Spinal cord (tissue), 10 donors: Measurements from ENCODE around the gene CCDC70. TPM values are rescaled to one million over a fixed set of nuclear protein-coding genes. Genes with fewer than 3 reads are reported as not detected.
A peak's percentile ranks its signal among the peaks of the same experiment; 100 is the strongest.

Experiments
- DNase-seq, 6 donors: peaks; one replicate each; pipeline versions ENCODE4 v3.0.0 to v3.0.0-alpha.2; 2013 to 2015; ENCODE audit warnings: low spot score in 6 of 6, low read depth in 4 of 6
- H3K27ac ChIP-seq: one replicate; pipeline ENCODE4 v1.5.1; 2013; ENCODE audit warnings: low read depth, low read length, control low read depth
- H3K27me3 ChIP-seq: one replicate; pipeline ENCODE4 v1.6.1; 2013; ENCODE audit warnings: low read length; ENCODE audit not compliant: control insufficient read depth, insufficient read depth
- H3K36me3 ChIP-seq: one replicate; pipeline ENCODE4 v1.6.1; 2013; ENCODE audit warnings: low read length; ENCODE audit not compliant: control insufficient read depth, insufficient read depth
- H3K4me1 ChIP-seq: one replicate; pipeline ENCODE4 v1.6.1; 2013; ENCODE audit warnings: low read length; ENCODE audit not compliant: control insufficient read depth, insufficient read depth
- H3K4me3 ChIP-seq: one replicate; pipeline ENCODE4 v1.5.1; 2013; ENCODE audit warnings: low read depth, low read length, control low read depth
- H3K9me3 ChIP-seq: one replicate; pipeline ENCODE4 v1.6.1; 2013; ENCODE audit warnings: low read length; ENCODE audit not compliant: control insufficient read depth, insufficient read depth
- WGBS: methylation state at CpG from one replicate; pipeline ENCODE4 v1.1.5; 2013; ENCODE audit warnings: missing lambda C conversion rate; ENCODE audit not compliant: insufficient coverage; 5-methylcytosine and 5-hydroxymethylcytosine counted together
- long read RNA-seq, 4 donors: transcript quantifications; one replicate each; lab custom pipeline, GENCODE V29; 2026
- polyA plus RNA-seq, 2 donors: library from polyadenylated mRNA; unstranded; fragments of 120-200 nt; gene quantifications; one replicate each; pipeline ENCODE4 v1.2.1, GENCODE V29; 2013; ENCODE audit not compliant: insufficient read length in 2 of 2
- total RNA-seq, 2 donors: library from RNA; depleted of rRNA in 1 of 2; stranded (reverse); fragments of 120-200 nt in 1 of 2; fragments of >200 nt in 1 of 2; gene quantifications; one replicate each; pipeline versions ENCODE4 v1.2.3 to v1.2.4, GENCODE V29; 2013 to 2014
- donor health status: healthy.

CCDC70 gene
- not detected for total RNA-seq
- not detected for polyA plus RNA-seq
- long read RNA-seq, donor 1: 0 reads
- long read RNA-seq, donor 2: 0 reads
- long read RNA-seq, donor 3: 0 reads
- long read RNA-seq, donor 4: 0 reads

DNA sequence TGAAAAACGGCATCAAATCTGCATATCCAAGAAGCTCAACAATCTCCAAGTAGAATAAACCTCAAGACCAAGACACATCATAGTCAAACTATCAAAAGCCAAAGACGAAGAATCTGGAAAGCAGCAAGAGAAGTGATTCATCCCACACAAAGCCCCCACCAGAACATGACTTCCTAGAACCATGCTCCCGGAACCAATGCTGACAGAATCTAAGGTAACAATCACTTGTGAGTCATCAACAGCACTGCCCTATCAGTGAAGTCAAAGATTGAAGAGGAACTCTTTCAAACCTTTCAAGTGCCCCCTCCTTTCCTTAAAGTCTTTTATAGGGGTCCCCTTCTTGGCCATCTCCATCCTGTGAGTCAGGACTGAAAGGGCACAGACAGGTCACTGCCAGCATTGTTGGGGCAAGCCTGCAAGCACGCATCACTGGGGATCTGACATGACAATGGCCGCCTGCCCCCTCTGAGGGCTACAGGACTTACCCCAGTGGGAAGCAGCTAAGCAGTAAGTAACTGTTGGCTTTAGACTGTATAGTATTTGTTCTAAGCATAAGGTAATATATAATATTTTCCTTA, at the start of gene CCDC70:
CCDC70 (plus strand) TSS at position 247 of the 578 bp plus-strand sequence. CDS start 3,443 bp downstream, outside the sequence.
- H3K36me3 ChIP-seq: no peaks in the 10 kb centered on the region
- H3K9me3 ChIP-seq: no peaks in the 10 kb centered on the region
- no peak within 1 kb of the TSS for H3K27ac ChIP-seq
- 96% methylated on average over 4 of the region's 5 CpGs for WGBS
- no peaks in the 10 kb centered on the region for H3K27me3 ChIP-seq
- DNase-seq: no peak
- H3K4me1 ChIP-seq: no peaks in the 10 kb centered on the region
- no peak within 1 kb of the TSS for H3K4me3 ChIP-seq

DNA sequence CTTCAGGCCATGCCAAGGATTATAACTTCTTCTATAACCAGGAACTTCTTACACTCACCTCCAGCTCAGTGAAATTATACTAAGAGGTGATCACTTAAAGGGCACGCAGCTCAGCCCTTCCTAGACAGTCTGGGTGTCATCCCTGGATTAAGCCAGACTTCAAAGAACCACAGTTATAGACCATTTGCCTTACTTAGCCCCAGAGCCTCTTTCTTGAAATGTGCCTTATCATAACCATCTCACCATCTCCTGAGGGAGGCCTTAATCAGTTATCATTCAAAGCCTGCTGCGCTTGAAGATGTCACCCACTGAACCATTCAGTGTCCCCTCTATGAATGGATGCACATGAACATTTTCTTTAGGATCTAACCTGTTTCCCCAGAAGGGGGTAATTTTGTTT, 47.7 kb upstream of the CCDC70 start:
- no peak for DNase-seq
- H3K9me3 ChIP-seq: no peaks in the 10 kb centered on the region
- no peak overlapping the region for H3K27ac ChIP-seq
- WGBS: 100% methylated on average over 1 of the region's 2 CpGs
- H3K27me3 ChIP-seq: no peaks in the 10 kb centered on the region
- H3K4me1 ChIP-seq: peaks cover 3% of the 10 kb centered on the region
- H3K36me3 ChIP-seq: no peaks in the 10 kb centered on the region
- no peak overlapping the region for H3K4me3 ChIP-seq

DNA sequence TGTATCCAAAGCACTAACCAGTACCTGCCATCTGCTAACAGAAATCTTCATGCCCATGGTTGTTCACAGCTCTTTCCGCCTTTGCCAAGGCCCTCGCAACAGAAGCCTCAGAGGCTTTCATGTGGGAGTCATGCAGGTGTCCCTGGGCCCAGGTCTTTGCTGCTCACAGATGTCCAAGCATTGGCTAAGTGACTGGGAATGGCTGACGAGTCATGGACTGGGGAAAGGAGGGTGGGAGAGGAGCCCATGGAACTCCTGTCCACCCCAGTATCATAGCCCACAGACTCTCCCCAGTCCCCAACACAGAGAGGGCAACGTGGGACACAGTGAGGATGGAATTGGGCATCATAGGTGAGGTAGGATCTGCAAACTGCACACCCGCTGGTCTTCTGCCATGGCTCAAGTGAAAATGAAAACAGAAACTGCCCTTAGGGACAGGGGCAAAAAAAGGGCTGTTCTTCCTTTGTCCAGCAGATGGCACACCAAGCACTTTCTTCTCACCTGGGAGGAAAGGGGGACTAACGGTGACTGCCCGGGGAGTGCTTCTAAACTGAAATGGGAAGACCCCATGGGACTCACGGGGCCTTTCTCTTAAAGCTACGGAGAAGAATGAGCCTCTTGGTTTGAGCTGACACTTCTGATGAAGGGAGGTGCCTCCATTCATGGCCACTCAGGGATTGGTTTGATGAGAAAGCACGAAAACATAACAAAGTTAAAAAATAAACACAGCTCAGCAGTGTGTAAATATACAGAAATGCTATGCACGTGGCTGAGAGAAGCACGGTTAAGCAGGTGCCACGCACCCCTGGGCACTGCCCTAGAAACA, 46.7 kb upstream of the CCDC70 start:
- WGBS: 40% methylated on average over 5 of the region's 13 CpGs
- H3K4me3 ChIP-seq: no peak overlapping the region
- no peaks in the 10 kb centered on the region for H3K27me3 ChIP-seq
- H3K36me3 ChIP-seq: no peaks in the 10 kb centered on the region
- H3K27ac ChIP-seq: no peak overlapping the region
- no peaks in the 10 kb centered on the region for H3K9me3 ChIP-seq
- peak in 2 of 6 donors; percentile 75 to 78 for DNase-seq
- peaks cover 3% of the 10 kb centered on the region for H3K4me1 ChIP-seq

DNA sequence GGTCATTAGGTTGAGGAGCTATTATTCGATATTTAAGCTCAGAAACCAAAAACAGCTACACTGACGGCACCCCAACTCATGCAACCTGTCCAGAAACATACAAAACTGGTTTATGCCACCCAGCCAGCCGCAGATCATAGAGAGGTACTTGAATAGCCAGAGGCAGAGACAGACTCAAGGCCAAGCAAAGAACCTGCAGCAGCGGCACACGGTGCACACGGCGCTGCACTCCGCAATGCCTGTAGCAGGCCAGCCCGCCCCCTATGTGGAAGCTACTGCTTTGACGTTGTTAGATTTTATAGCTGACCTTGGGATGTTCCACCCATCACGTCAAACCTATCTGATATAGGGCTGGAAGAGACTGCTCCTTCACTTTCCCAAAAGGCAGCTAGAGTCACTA, 45.9 kb upstream of the CCDC70 start:
- Histone ChIP-seq H3K27ac (no peak overlapping the region), H3K4me1 (peaks cover 3% of the 10 kb centered on the region), H3K9me3 (no peaks in the 10 kb centered on the region), H3K4me3 (no peak overlapping the region), H3K27me3 (no peaks in the 10 kb centered on the region), H3K36me3 (no peaks in the 10 kb centered on the region)
- DNase-seq: no peak
- 86% methylated on average over 8 of the region's 11 CpGs for WGBS

DNA sequence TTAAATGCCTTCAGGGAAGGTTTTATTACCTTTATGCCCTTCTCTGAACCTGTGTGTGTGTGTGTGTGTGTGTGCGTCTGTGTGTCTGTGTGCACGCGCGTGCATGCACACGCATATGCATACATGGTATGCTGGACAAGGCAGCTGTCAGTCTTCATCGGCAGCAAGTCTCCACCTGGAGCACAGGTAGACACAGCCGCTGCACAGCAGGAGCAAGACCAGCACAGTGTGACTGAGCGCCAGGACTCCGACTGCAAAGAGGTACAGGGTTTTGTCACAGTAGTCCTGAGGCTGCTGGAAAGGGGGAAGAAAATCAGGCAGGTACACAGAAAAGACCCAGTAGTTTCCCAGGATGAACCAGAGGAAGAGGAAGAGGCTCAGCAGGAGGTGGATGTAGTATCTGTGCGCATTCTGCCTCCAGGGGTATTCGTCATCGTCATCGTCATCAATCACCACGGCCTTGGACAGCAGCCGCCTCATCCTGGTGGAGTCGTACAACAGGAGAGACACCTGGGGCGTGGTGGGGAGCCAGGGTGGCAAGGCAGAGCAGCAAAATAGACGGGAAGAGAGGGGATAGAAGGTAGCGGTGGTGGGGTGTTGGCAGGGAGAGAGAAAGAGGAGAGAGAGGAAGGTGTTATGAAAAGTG, 45.0 kb upstream of the CCDC70 start:
- H3K4me1 ChIP-seq: peaks cover 3% of the 10 kb centered on the region
- WGBS: 80% methylated on average over 19 of the region's 19 CpGs
- H3K4me3 ChIP-seq: no peak overlapping the region
- no peak for DNase-seq
- no peak overlapping the region for H3K27ac ChIP-seq
- H3K27me3 ChIP-seq: no peaks in the 10 kb centered on the region
- no peaks in the 10 kb centered on the region for H3K36me3 ChIP-seq
- H3K9me3 ChIP-seq: no peaks in the 10 kb centered on the region

DNA sequence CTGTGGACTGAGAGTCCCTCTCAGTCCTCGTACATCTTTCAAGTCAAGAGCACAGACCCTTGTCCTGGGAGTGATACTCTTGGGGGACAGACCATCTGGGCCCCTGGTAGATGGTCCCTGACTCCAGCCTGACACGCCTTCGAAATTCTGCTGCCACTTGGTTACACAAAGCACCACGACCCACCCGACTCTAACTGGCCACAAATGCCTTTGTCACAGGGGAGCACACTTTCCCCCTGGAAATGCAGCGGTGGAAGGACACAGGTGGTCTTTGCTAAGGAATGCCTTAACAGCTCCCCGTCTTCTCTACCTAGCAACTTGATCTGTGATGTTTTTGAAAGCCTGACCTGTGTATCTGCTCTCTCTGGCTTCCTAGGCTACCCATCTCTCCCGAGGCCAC, 44.1 kb upstream of the CCDC70 start:
- 86% methylated on average over 7 of the region's 8 CpGs for WGBS
- H3K27ac ChIP-seq: no peak overlapping the region
- H3K4me1 ChIP-seq: peaks cover 3% of the 10 kb centered on the region
- H3K36me3 ChIP-seq: no peaks in the 10 kb centered on the region
- H3K9me3 ChIP-seq: no peaks in the 10 kb centered on the region
- no peak for DNase-seq
- H3K4me3 ChIP-seq: no peak overlapping the region
- H3K27me3 ChIP-seq: no peaks in the 10 kb centered on the region

DNA sequence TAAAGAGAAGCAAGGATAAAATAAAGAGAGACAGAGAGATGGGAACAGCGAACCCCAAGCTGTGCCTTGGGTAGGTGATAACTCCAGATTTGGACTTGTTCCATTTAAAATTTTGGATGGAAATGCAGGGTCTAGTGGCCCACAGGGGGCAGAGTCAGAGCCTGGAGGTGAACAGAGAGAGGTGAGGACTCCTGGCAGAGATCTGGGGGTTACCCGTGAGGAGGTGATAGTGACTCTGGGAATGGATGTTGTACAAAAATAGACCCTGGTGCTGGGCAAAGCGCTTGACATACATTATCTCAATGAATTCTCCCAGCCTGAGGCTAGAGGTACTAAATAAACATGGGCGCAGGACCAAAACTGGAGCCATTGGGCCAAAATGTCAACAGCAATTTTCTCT, 43.5 kb upstream of the CCDC70 start:
- H3K27me3 ChIP-seq: no peaks in the 10 kb centered on the region
- H3K9me3 ChIP-seq: no peaks in the 10 kb centered on the region
- no peak for DNase-seq
- no peak overlapping the region for H3K4me3 ChIP-seq
- no peaks in the 10 kb centered on the region for H3K36me3 ChIP-seq
- WGBS: 100% methylated on average over 1 of the region's 4 CpGs
- no peak overlapping the region for H3K27ac ChIP-seq
- peaks cover 3% of the 10 kb centered on the region for H3K4me1 ChIP-seq

DNA sequence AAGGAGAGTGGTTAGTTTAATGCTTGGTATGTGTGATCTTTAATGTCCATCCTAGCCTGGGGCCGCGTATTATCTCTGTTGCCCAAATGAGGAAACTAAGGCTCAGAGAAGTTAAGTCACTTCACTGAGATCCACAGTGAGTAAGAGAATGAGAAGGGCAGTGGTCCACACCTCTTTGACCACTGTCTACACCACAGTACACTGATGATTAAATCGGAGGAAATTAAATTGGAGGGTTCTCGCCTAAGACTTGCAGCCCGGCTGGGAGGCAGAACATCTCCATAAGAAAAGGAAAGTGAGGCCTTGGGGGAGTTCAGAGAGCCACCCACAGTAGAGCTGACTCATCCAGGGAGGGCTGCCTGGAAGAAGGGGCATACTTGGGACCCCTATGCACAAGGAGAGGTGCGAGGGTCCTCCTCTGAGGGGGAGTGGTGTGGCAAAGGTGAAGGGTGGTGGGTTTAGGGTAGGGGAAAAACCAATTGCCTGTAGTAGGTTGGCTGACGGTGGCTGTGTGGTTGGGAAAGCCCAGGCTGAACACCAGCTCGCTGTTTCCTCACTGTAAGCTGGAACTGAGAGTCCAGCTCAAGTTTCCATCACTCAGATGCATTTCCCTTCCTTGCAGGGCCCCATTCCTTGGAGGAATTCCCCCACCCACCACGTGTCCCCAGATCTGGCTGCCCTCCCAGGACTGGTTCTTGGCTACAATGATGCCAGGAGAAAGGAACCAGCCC, 42.8 kb upstream of the CCDC70 start:
- Histone ChIP-seq H3K4me3 (no peak overlapping the region), H3K36me3 (no peaks in the 10 kb centered on the region), H3K4me1 (peaks cover 3% of the 10 kb centered on the region), H3K9me3 (no peaks in the 10 kb centered on the region), H3K27me3 (no peaks in the 10 kb centered on the region), H3K27ac (no peak overlapping the region)
- 75% methylated on average over 5 of the region's 9 CpGs for WGBS
- DNase-seq: peak in 1 of 6 donors; percentile 38

DNA sequence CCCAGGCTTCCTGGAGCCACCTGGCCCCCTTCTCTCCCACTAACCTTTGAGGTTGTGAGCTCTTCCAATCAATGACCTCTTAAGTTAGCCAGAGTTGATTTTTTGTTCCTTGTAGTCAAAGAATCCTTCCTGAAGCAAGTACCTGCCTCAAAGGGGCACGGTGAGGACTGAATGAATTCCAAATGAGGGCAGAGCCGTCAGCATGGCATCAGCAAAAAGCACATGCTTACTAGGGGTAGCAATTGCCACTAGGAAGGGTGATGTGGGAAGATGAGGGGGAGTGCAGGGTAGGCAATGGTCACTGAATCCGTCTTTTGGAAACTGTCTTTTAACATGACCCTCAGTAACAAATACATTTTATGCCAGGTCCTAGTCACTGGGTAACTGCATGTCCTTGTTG, 42.2 kb upstream of the CCDC70 start:
- no peaks in the 10 kb centered on the region for H3K9me3 ChIP-seq
- no peaks in the 10 kb centered on the region for H3K27me3 ChIP-seq
- H3K4me1 ChIP-seq: peaks cover 3% of the 10 kb centered on the region
- WGBS: 65% methylated on average over 2 of the region's 3 CpGs
- no peak overlapping the region for H3K27ac ChIP-seq
- H3K4me3 ChIP-seq: no peak overlapping the region
- DNase-seq: no peak
- H3K36me3 ChIP-seq: no peaks in the 10 kb centered on the region
